Skeletal muscle tissue (tissue), 4 donors: ENCODE results near the gene CACFD1. TPM values are rescaled to one million over a fixed set of nuclear protein-coding genes. Genes with fewer than 3 reads are reported as not detected.

ENCODE experiments used
- H3K27ac ChIP-seq: one replicate; pipeline ENCODE4 v1.7.0; 2013; ENCODE audit warnings: mild to moderate bottlenecking, low read depth, low read length, inconsistent platforms
- H3K27me3 ChIP-seq, 3 donors: one replicate each; pipeline ENCODE4 v1.7.0; 2013; ENCODE audit warnings: low read length in 3 of 3; ENCODE audit not compliant: control insufficient read depth in 3 of 3, insufficient read depth in 3 of 3
- H3K36me3 ChIP-seq, 3 donors: one replicate each; pipeline ENCODE4 v1.7.0; 2013; ENCODE audit warnings: low read length in 3 of 3; ENCODE audit not compliant: control insufficient read depth in 3 of 3, insufficient read depth in 3 of 3
- H3K4me1 ChIP-seq, 3 donors: one replicate each; pipeline ENCODE4 v1.7.0; 2013; ENCODE audit warnings: low read length in 3 of 3, mild to moderate bottlenecking in 3 of 3; ENCODE audit not compliant: control insufficient read depth in 3 of 3, insufficient read depth in 3 of 3
- H3K4me3 ChIP-seq, 3 donors: one replicate each; pipeline ENCODE4 v1.7.0; 2013; ENCODE audit warnings: low read length in 3 of 3
- H3K9ac ChIP-seq, 3 donors: one replicate each; pipeline ENCODE4 v1.7.0; 2013; ENCODE audit warnings: low read length in 3 of 3, mild to moderate bottlenecking in 3 of 3, moderate library complexity in 2 of 3, low read depth in 1 of 3
- H3K9me3 ChIP-seq, 3 donors: one replicate each; pipeline ENCODE4 v1.7.0; 2013; ENCODE audit warnings: low read length in 3 of 3; ENCODE audit not compliant: control insufficient read depth in 3 of 3
- total RNA-seq: library from RNA; depleted of rRNA; stranded (reverse); fragments of >200 nt; gene quantifications from one replicate; pipeline ENCODE4 v1.2.3, GENCODE V29; 2014
- donor health status: Osteomylitis.

Gene CACFD1
- total RNA-seq, 1 donor from 2014 or later, result 4.7 TPM

DNA sequence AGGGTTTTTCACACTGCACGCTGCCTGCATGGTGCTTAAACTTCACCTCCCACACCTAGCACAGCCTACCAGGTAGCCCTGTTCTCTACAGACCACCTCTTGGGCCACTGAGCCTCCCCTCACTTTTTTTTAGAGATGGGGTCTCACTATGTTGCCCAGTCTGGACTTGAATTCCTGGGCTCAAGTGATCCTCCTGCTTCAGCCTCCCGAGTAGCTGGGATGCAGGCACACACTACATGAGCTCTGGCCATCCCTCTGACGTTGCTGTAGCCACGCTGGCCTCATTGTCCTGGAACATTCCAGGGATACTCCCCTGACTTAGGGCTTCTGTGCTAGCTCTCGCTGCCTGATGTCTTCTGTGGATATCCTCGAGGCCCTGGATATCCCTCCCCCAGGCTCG lies 7.2 kb upstream of the CACFD1 start:
- Histone ChIP-seq H3K4me3 (no peak overlapping the region), H3K9ac (no peak overlapping the region), H3K36me3 (peaks cover 3 to 9% (median 3%) of the 10 kb centered on the region in 3 donors), H3K9me3 (no peaks in the 10 kb centered on the region), H3K27me3 (no peaks in the 10 kb centered on the region), H3K27ac (no peak overlapping the region), H3K4me1 (no peaks in the 10 kb centered on the region)

DNA sequence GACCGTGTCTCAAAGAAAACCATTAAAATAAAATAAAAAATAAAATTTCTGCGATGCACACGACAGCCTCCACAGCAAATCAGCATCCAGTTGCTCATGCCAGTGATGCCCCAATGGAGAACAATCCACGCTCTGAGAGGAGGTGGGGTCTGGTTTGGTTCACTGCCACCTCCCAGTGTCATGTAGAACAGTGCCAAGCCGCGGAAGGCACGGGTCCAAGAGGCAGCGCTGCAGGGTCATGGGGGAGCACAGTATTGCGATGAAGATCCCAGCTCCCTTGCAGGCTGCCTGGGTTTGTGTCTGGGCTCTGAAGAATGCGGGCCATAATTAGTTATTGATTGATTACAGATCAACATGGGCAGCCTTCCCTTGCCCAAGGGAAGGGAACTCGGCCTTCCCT lies 6.1 kb upstream of the CACFD1 start:
- Histone ChIP-seq H3K27me3 (no peaks in the 10 kb centered on the region), H3K9ac (no peak overlapping the region), H3K27ac (no peak overlapping the region), H3K4me1 (peaks cover under 1 to 3% (median 2%) of the 10 kb centered on the region in 3 donors), H3K9me3 (no peaks in the 10 kb centered on the region), H3K4me3 (no peak overlapping the region), H3K36me3 (peaks cover 3 to 9% (median 3%) of the 10 kb centered on the region in 3 donors)

DNA sequence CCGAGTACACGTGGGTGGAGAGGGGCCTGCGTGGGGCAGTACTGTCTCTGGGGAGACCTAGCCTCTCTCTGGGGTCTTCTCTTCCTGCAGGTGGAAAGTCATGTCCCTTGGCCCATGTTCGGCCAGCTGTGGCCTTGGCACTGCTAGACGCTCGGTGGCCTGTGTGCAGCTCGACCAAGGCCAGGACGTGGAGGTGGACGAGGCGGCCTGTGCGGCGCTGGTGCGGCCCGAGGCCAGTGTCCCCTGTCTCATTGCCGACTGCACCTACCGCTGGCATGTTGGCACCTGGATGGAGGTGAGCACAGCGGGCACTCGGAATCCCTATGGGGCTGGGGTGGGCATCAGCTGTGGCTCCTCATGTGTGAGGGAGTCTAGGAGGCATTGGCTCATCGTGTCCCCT lies 5.5 kb upstream of the CACFD1 start:
- Histone ChIP-seq H3K4me1 (peaks cover 7 to 10% (median 9%) of the 10 kb centered on the region in 3 donors), H3K36me3 (peaks cover 3 to 9% (median 3%) of the 10 kb centered on the region in 3 donors), H3K9ac (no peak overlapping the region), H3K9me3 (no peaks in the 10 kb centered on the region), H3K27me3 (no peaks in the 10 kb centered on the region), H3K4me3 (no peak overlapping the region), H3K27ac (no peak overlapping the region)

DNA sequence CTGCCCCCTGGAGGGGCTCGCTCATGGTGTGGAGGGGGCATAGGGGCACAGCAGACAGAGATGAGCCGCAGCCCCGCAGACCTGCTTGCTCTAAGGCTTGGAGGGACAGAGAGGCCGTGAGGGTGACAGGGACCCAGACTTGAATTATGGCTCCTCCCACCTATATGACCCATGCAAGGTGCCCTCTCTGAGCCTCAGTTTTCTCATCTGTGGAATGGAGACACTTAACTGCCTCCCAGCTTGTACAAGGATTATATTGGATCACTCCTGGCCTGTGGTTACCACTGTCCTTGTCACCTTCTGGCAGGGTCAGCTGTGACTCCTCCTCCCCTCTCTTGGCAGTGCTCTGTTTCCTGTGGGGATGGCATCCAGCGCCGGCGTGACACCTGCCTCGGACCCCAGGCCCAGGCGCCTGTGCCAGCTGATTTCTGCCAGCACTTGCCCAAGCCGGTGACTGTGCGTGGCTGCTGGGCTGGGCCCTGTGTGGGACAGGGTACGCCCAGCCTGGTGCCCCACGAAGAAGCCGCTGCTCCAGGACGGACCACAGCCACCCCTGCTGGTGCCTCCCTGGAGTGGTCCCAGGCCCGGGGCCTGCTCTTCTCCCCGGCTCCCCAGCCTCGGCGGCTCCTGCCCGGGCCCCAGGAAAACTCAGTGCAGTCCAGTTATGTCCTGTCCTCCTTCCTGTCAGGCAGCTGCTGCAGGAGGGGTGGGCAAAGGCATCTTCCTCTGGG lies 4.7 kb upstream of the CACFD1 start:
- Histone ChIP-seq H3K4me1 (peaks cover 8 to 10% (median 10%) of the 10 kb centered on the region in 3 donors), H3K36me3 (peaks cover 3 to 9% (median 3%) of the 10 kb centered on the region in 3 donors), H3K4me3 (no peak overlapping the region)

DNA sequence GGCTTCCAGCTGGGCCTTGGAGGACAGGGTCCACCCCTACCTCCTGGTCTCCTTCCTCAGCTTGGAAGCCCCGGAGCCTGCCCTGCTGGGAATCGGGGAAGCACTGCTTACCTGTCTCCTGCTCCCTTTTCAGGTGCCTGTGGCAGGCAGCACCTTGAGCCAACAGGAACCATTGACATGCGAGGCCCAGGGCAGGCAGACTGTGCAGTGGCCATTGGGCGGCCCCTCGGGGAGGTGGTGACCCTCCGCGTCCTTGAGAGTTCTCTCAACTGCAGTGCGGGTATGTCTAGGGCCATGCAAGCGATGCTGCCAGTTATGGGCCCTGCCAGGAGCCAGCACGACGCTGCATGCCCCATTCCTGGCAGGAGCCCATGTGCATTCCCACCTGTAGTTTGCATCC lies 3.8 kb upstream of the CACFD1 start:
- H3K9me3 ChIP-seq, result no peaks in the 10 kb centered on the region
- no peak overlapping the region for H3K27ac ChIP-seq
- H3K4me1 ChIP-seq, result peaks cover 14 to 16% (median 16%) of the 10 kb centered on the region in 3 donors
- H3K4me3 ChIP-seq, result no peak overlapping the region
- H3K27me3 ChIP-seq, result no peaks in the 10 kb centered on the region
- no peak overlapping the region for H3K9ac ChIP-seq
- H3K36me3 ChIP-seq, result peaks cover 3 to 9% (median 3%) of the 10 kb centered on the region in 3 donors

More for the DNA sequence above, 4.7 kb upstream of the CACFD1 start:
- Histone ChIP-seq H3K9me3 (no peaks in the 10 kb centered on the region), H3K27ac (no peak overlapping the region), H3K9ac (no peak overlapping the region), H3K27me3 (no peaks in the 10 kb centered on the region)

DNA sequence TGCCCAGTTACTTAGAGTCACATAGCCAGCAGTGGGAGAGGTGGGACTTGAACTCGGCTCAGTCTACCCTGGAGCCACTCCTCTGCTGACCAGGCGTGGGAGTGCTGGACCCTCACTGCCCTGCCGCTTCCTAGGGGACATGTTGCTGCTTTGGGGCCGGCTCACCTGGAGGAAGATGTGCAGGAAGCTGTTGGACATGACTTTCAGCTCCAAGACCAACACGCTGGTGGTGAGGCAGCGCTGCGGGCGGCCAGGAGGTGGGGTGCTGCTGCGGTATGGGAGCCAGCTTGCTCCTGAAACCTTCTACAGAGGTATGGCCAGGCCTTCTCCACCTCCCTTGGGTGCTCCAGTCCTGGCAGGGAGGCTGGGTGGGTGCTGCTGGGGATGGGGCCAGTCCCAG lies 3.4 kb upstream of the CACFD1 start:
- no peak overlapping the region for H3K27ac ChIP-seq
- H3K4me3 ChIP-seq, result no peak overlapping the region
- H3K36me3 ChIP-seq, result peaks cover 3 to 9% (median 3%) of the 10 kb centered on the region in 3 donors
- peaks cover 18 to 20% (median 20%) of the 10 kb centered on the region in 3 donors for H3K4me1 ChIP-seq
- H3K9me3 ChIP-seq, result no peaks in the 10 kb centered on the region
- H3K27me3 ChIP-seq, result no peaks in the 10 kb centered on the region
- H3K9ac ChIP-seq, result no peak overlapping the region

DNA sequence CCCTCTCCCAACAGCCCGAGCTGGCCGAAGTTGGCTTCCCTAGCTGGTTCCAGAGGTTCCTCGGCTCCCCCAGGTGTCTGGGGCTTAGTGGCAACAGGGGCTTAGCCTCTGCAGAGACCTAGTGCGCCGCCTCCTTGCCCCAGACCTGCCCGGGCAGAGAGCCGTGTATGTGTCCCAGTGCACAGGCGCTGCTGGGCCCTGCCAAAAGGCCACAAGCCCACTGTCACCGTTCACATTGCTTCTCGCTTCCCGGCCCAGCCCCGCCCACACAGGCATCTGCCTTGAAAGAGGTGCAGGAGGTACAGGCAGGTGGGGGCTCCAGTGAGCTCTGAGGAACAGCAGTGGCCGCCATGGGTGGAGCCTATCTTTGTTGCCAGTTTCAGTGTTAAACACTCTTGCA lies 2.5 kb upstream of the CACFD1 start:
- Histone ChIP-seq H3K4me1 (peaks cover 25 to 29% (median 27%) of the 10 kb centered on the region in 3 donors), H3K9ac (no peak overlapping the region), H3K27ac (no peak overlapping the region), H3K9me3 (no peaks in the 10 kb centered on the region), H3K4me3 (no peak overlapping the region), H3K27me3 (no peaks in the 10 kb centered on the region), H3K36me3 (peaks cover 3 to 9% (median 3%) of the 10 kb centered on the region in 3 donors)

DNA sequence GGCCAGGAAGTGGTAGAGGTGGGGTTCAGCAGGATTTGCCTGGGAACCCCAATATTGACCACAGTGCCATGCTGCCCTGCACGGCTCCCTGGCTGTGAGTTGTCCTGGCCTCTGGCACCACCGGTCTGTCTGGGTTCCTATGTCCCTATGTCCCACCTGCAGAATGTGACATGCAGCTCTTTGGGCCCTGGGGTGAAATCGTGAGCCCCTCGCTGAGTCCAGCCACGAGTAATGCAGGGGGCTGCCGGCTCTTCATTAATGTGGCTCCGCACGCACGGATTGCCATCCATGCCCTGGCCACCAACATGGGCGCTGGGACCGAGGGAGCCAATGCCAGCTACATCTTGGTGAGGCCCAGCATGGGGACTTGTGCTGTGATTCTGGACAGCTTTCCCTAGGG lies 2.0 kb upstream of the CACFD1 start:
- Histone ChIP-seq H3K36me3 (peaks cover 3 to 9% (median 3%) of the 10 kb centered on the region in 3 donors), H3K9me3 (no peaks in the 10 kb centered on the region), H3K9ac (no peak overlapping the region)

DNA sequence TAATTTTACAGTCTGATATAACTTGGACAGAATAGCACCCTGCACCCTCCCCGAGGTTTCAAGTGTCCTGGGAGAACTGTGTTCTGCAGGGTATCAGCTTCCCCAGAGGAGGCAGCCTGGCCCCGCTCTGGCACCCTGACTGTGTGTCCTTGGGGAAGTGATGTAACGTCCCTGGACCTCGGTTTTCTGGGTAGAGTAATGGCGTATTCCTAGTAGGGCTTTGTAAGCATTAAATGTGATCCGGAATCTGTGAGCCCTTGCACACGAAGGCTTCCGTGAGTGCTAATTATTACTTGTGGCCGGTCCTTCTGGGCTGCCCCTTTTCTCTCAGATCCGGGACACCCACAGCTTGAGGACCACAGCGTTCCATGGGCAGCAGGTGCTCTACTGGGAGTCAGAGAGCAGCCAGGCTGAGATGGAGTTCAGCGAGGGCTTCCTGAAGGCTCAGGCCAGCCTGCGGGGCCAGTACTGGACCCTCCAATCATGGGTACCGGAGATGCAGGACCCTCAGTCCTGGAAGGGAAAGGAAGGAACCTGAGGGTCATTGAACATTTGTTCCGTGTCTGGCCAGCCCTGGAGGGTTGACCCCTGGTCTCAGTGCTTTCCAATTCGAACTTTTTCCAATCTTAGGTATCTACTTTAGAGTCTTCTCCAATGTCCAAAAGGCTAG lies 1.0 kb upstream of the CACFD1 start:
- H3K27me3 ChIP-seq, result no peaks in the 10 kb centered on the region
- no peaks in the 10 kb centered on the region for H3K9me3 ChIP-seq
- H3K9ac ChIP-seq, result peak overlapping the region in 1 of 3 donors; percentile 64
- peaks cover 30 to 34% (median 32%) of the 10 kb centered on the region in 3 donors for H3K4me1 ChIP-seq
- peak overlapping the region; percentile 90 for H3K27ac ChIP-seq
- H3K4me3 ChIP-seq, result peak overlapping the region in 2 of 3 donors; percentile 69 to 92
- H3K36me3 ChIP-seq, result peaks cover 3 to 9% (median 5%) of the 10 kb centered on the region in 3 donors

More for the DNA sequence above, 2.0 kb upstream of the CACFD1 start:
- no peak overlapping the region for H3K4me3 ChIP-seq
- H3K27me3 ChIP-seq, result no peaks in the 10 kb centered on the region
- peaks cover 29 to 33% (median 32%) of the 10 kb centered on the region in 3 donors for H3K4me1 ChIP-seq
- no peak overlapping the region for H3K27ac ChIP-seq
